GM13977 (cell line): ENCODE measurements around the gene FNTB.

Source experiments
- DNase-seq: peaks from one replicate; pipeline ENCODE4 v3.0.0; 2012; ENCODE audit warnings: low spot score
- in situ Hi-C: fragments of 300-500 bp; cut with MboI; formaldehyde crosslinking; loops from one replicate; pipeline ENCODE4 v1.12.0; 2022; ENCODE audit warnings: low sequenced_read_pairs, low pct_unique_long_range_greater_than_20kb, mixed read lengths, inconsistent platforms; ENCODE audit not compliant: unreplicated experiment
- TF ChIP-seq, protein P1 (sequence below): IDR thresholded peaks from 2 replicates; pipeline ENCODE4 v1.5.1; 2012; ENCODE audit warnings: mild to moderate bottlenecking, control low read depth; ENCODE audit not compliant: insufficient read depth; ENCODE audit errors: extremely low read depth, missing control alignments

FNTB gene

DNA sequence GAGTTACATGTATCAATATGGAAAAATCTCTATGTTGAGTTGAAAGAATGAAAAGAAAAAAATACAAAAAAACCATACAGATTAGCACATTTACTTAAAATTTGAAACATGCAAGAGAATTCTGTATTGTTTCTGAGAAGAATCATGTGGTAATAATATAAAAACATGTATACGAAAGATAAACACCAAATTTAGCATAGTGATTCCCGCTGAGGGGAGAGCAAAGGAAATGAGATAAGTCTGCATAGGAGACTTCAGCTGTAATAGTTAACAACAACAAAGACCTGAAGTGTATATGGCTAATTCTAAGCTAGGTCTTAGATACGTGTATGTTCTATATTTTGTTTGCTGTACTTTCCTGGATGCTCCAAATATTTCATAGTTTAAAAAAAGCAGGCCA lies 46.5 kb downstream of the FNTB start:
- in situ Hi-C loops, result no loop called here
- no peak for DNase-seq
- TF ChIP-seq, protein P1, sequence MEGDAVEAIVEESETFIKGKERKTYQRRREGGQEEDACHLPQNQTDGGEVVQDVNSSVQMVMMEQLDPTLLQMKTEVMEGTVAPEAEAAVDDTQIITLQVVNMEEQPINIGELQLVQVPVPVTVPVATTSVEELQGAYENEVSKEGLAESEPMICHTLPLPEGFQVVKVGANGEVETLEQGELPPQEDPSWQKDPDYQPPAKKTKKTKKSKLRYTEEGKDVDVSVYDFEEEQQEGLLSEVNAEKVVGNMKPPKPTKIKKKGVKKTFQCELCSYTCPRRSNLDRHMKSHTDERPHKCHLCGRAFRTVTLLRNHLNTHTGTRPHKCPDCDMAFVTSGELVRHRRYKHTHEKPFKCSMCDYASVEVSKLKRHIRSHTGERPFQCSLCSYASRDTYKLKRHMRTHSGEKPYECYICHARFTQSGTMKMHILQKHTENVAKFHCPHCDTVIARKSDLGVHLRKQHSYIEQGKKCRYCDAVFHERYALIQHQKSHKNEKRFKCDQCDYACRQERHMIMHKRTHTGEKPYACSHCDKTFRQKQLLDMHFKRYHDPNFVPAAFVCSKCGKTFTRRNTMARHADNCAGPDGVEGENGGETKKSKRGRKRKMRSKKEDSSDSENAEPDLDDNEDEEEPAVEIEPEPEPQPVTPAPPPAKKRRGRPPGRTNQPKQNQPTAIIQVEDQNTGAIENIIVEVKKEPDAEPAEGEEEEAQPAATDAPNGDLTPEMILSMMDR, result no peak

DNA sequence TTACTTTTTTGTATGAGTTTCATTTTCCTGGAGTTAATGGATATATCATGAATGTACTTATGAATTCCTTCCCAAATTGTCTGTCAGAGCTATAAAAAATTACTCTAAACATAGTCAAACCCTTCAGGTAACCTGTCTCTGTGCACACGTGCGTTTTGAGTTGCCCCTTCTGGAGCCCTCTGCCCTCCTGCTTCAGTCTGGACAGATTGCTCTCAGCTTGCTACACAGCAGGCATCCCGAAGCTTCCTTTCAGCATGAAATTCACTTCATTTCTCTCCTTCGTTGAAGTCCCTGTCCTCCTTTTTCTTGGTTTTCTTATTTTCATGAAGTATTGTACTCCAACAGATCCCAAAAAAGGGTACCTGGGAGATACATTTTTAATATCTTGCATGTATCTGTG lies 47.3 kb downstream of the FNTB start:
- DNase-seq, result no peak
- TF ChIP-seq, protein P1, result no peak
- in situ Hi-C loops, result no loop called here

DNA sequence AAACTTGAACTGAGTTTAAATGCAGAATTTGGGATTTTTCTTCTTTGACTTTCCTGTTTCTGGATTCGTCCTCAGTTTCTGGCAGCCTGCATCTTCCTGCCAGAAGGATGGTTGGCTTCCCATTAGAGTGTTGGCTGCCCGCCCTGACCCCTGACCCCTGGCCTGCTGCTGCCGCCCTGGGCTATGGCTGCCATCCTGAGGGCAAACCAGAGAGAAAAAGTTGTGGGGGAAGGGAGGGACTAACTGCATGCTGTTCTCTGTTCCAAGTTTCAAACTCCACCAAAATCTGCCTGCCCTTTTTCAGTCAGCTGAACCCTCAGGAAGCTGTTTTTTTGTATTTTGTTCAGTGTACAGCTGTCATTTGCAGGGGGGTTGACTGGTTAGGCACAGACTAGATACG lies 48.4 kb downstream of the FNTB start:
- DNase-seq, result no peak
- TF ChIP-seq, protein P1, result no peak
- in situ Hi-C loops, result no loop called here

DNA sequence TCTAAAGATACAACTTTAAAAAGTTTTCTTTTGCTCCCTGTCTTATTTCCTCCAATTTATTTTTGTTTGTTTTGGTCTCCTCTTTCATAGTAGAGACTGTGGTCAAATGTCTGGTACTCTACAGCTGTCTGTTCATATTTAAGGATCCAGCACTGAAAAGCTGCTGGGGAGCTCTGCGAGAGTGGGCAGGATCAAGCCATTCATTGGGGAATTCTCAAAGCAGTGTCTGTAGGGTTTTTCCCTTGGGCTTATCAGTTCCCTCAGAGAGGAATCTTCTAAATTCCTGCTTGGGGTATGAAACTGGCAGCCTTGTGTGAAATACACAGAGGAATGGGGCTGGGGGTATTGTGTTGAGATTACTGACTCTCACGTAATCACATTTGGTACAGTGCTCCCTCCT lies 52.3 kb downstream of the FNTB start:
- TF ChIP-seq, protein P1, result no peak
- no peak for DNase-seq
- in situ Hi-C loops, result no loop called here

DNA sequence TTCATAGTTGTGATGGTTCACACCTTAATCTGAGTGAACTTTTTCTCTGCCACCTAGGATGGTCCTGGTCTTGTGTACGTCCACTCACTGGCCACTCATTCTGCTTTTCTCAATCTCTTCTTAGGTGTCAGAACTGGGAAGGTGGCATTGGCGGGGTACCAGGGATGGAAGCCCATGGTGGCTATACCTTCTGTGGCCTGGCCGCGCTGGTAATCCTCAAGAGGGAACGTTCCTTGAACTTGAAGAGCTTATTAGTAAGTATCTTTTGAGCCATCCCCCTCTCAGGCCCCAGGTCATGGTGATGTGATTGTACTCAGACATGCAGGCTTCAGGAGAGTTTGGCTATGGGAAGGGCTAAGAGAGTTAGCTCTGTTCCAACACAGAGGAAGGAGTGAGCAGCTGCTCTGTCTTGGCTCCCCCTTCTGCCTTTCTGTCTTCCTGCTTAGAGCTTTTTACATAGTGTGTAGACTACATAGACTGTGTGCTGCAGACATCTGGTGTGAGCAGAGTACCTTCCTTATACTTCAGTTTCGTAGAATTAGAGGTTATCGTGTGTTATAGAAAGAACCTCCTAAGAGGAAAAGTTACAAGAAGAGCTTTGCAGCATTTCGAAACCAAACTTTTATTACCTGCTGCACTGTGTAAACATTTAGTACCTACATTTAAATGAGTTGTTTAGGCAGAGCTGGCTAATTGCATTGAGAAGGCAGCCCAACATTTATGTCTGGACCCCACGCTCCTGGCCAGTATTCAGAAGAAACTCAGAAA lies 54.2 kb downstream of the FNTB start:
- in situ Hi-C loops, result no loop called here
- no peak for DNase-seq
- TF ChIP-seq, protein P1, result no peak

DNA sequence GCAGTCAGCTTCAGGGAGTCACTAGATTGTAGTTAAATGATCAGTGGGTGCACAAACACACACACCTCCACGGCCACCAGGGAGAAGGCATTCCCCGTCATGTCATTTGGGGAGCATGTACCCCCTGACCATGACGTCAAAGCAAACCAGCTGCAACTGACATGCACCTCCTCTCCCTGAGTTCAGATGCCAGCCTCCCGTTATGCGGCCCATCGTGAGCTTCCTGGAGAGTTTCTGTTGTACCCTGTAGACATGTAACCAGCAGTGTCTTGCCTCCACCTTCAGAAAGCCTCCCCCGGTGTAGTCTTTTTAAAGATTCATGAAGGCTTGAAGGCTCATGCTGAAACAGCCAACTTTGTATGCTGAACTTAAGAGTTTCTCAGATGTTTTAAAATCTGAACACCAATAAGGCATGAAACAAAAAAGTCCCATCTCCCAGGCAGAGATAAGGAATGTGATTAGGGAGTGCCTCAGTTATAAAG lies 54.8 kb downstream of the FNTB start:
- TF ChIP-seq, protein P1, result no peak
- in situ Hi-C loops, result no loop called here
- DNase-seq, result no peak
